Activated effector memory CD4-positive, alpha-beta T cell treated with Interleukin-2 at 50 U/mL for 16 hours (primary cell): ENCODE results near the gene PTPRN2.
"Not testable (repeated sequence)": the region's sequence is repeated elsewhere in the genome, so short reads cannot be mapped to it uniquely, and the experiment has no call there.

Source experiments
- DNase-seq: peaks from one replicate; pipeline ENCODE4 v3.0.0-alpha.2; 2020

Gene PTPRN2

GRCh38 chr7:158550394-158550700 is 37.3 kb downstream of the PTPRN2 start:
- DNase-seq: no peak

DNA sequence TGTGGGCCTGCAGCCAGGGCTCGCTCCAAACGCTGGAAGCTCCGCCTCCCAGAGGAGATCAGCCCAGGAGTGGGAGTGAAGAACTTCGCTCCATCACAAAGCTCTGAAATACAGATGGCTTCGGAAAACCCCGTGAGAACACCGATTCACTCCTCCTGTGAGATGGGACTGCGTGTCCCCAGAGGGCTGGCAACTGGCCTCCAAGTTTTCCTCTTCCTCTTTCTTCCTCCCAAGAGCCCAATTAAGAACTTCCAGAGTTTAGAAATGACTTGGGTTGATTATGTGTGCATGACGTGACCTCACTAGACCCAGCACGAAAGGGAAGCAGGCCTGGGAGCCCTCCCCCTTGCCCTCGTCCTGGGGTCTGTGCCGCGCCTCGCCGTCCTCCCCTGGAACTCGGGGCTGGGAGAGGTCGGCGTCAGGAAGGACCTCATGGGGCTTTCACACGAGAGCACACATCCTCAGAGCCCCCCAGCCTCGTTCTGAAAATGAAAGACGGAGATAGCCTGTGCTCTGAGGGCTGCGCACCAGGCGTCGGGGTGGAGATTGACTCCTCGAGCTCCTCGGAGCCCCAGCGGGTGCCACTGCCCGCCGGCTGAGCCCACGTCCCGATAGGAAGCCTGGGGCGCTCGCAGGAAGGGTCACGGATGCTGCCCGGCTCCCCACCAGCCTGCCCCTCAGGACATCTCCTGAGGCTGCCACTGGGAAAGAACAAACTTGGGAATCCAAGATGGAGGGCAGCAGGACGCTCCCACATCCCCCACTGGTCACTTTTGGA is 37.8 kb downstream of the PTPRN2 start:
- DNase-seq: no peak

GRCh38 chr7:158549176-158549615 is 38.4 kb downstream of the PTPRN2 start:
- DNase-seq: no peak

DNA sequence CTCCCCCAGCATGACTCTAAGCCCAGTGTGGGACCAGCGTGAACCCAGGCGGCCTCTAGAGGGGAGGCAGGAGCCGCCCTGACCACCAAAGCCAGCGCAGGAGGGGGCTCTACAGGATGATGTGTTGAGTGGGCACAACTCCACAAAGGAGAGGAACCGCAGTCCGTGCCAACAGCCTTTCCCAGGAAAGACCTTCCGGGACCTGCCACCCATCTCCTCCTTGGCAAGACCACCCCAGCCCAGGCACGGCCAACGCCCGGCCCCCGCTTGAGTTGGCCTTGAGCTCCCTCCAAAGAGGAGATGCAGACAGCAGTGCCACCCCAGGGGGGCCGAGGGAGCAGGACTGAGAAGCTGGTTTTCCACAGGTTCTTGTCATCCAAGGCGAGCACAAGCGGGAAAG is 38.9 kb downstream of the PTPRN2 start:
- DNase-seq: no peak

DNA sequence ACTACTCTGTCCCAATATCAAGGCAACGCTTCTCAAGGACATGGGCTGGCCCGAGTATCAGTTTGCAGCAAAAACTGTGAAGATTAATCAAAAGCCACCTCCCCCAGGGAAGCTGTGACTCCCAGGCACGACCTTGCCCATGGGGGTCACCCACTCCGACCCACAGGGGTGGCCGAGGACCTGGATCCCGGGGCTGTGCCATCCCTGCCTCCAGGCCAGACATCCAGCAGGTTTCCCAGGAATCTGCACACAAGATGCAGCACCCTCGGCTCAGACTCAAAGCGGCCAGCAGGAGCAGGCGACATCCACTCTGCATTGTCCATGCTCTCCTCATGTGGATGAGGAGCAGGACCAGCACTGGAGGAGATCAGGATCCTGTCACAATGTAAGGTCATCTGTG is 39.8 kb downstream of the PTPRN2 start:
- no peak for DNase-seq

DNA sequence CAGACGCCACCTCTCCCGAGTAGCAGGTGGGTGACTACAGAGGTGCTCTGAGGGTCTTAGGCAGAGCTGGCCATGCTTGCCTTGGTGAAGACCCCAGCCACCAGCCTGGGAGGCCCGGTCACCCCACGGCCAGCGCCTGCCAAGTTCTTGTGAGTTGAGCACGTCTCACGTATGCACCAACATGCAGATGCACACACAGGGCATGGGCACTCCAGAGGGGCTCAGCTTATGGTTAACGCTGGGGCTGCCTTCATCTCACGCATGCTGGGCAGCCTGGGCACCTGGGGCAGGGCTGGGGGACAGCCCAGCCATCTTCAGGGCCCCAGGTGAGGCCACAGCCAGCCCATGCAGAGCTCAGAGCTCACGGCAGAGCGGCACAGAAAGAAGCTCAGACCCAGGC is 41.0 kb downstream of the PTPRN2 start:
- DNase-seq: no peak

DNA sequence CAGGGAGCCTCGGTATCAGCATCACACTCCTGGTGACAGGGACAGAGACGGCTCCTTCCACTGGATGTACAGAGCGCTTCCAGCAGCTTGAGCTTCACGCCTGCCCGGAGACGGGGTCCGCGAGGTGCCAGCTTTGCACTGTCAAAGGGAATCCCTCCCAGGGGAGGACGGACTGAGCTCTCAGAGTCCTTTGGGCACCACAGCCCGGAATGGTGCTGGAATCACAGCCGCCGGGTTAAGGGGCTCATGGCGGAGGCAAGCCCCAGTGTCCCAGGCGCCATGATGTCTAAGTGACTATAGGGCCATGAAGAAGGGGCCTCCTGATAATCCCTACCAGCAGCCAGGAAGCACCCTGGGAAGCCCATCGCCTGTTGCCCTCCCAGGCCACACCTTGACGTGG is 41.4 kb downstream of the PTPRN2 start:
- no peak for DNase-seq

DNA sequence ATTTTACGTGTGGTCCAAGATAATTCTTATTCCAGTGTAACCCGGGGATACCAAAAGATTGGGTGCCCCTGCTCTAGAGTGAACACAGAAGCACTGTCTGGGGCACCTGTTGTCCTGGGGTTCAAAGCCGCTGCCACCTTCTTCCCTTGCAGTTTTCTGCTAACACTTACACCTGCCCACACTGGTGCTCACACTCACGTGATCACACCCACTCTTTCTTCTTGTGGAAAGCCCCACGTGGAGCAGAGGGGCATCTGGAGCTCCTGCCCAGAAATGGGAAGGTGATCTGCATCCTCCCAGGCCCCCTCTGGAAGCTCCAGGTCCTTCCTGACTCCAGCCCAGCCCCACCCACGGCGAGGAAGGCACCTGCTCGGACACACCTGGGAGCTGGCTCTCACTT is 42.9 kb downstream of the PTPRN2 start:
- no peak for DNase-seq

DNA sequence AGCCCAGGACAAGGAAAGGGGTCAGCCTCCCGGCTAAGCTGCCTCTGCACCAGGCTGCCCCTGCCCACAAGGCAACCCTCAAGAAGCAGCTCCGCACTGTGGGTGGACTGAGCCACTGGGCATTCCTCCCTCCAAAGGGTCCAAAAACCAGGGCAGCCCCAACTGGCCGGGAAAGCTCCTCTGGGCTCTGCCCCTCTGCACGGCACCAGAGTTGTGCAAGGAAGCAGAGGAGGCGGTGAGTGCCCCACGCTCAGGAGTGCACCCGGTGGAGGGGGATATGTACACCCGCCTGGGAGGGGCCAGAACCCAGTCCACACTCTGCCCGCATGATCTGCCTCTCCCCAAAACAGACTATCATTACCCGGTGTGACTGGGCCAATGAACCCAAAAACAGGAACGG is 43.8 kb downstream of the PTPRN2 start:
- DNase-seq: no peak

- DNase-seq: no peak
Measured at GRCh38 chr7:158542651-158543566, 44.7 kb downstream of the PTPRN2 start.

DNA sequence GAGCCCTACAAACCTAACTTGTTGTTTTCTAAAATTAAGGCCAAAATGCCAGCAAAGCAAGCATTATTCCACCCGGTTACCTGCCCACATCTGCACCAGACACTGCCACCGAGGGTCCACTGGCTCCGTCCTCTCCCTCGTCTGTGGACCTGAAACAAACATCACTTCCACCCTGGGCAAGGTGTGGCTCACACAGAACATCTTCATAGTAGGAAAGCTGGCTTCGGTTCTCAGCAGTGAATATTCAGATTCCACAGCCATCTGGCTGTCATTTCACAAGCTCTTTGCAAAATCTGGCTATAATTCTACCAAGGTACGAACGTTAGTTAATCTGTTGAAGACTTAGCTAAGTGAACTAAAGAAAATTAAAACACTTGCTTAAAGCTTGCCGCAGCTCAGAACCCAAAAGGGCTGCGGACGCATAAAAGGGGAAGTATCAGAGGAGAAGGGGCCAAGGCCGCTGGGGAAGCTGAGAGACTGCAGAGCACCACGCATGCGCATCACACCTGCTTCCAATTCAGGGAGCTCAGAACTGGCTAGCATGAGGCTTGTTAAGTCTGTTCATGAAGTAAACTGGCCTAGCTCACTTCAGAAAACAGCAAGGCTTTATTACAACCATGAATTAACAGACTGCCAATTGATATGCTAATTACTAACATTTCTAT is 46.1 kb downstream of the PTPRN2 start:
- DNase-seq: no peak

- DNase-seq: no peak
Measured at GRCh38 chr7:158539711-158540146, 47.9 kb downstream of the PTPRN2 start.

DNA sequence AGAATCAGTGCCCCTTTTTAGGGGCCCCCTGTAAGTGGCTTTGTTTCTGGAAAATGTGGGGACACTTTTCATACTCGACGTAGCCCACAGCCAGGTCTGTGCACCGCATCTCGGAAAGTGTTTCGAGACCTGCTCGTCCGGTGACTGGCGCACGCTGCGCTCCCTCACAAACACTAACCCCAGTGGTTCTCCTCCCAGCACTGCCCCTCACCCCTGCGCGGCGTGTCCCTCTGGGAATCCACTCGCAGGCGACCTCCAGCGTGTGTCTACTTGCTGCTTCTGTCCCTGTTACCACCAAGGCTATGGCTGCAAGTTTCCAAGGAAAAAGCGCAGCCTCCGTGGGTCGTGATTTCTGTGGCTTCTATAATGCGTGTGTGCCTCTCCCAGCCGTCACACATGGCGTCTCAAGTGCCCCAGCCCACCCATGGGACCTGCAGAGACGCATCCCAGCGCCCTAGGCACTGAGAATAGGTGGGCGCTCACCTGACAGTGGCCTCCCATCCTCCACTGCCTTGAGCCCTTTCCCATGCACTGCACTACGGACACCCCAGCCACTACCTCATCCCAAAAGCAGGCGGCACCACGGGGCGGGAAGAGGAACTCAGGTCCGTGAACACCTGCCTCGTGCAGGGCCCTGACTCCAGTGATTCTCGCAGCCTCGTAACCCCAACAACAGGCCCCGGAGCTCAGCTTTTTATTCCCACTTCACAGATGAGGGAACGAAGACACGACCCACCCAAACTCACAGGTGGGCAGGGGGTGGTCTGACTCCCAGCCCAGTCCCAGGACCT is 49.3 kb downstream of the PTPRN2 start:
- DNase-seq: no peak

DNA sequence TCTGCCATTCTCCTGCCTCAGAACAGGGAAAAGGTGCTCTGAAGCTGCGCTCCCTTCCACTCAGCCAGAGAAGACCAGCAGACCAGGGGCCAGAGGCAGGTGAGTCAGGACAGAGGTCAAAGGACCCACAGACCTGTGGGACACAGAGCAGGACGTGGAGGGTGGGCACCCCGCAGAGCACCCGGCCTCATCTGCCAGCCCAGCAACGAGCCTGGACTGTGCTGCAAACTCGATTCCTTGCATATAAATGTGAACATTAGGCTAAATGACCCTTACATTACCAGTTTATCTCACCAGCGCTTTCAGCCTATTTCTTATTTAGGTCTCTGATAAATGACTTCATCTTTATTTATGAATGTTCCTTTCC is 50.1 kb downstream of the PTPRN2 start:
- no peak for DNase-seq

- DNase-seq: no peak
Measured at GRCh38 chr7:158536871-158537515, 50.6 kb downstream of the PTPRN2 start.

DNA sequence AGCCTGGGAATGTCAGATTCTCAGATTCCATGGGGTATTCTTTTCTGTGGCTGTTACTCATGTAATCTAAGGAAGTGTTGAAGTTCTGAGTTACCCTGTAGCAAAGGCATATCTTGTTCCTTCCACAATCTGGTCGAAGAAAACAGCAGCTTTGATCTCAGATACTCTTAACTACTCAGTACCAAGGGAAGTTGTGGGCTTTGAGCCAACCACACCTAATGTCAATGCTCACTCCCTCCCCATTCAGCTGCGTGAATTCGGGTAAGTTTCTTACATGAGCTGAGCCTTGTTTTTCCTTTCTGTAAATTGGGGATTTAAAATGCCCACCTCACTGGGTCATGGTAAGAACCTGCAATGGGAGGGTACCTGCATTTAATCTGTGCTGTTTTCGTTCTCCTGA is 52.5 kb downstream of the PTPRN2 start:
- no peak for DNase-seq

DNA sequence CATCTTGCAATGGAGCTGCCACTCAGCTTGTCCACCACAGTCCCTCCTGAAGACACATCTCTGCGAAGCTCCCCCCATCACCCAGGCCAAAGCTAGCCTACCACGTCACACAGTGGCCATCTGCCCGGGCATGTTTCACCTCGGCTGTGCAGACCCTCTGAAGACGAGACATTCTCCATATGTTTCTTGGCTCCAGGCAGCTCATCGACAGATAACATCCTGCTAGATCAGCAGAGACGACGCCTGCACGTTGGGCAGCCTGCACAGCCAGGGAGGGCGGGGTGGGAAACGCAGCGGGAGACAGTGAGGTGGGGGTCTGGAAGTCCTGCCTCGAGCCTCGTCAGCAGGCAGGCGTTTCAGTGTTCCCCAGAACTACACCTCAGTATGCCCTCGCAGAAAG is 53.0 kb downstream of the PTPRN2 start:
- no peak for DNase-seq

GRCh38 chr7:158534134-158534515 is 53.5 kb downstream of the PTPRN2 start:
- DNase-seq: not testable (repeated sequence)

DNA sequence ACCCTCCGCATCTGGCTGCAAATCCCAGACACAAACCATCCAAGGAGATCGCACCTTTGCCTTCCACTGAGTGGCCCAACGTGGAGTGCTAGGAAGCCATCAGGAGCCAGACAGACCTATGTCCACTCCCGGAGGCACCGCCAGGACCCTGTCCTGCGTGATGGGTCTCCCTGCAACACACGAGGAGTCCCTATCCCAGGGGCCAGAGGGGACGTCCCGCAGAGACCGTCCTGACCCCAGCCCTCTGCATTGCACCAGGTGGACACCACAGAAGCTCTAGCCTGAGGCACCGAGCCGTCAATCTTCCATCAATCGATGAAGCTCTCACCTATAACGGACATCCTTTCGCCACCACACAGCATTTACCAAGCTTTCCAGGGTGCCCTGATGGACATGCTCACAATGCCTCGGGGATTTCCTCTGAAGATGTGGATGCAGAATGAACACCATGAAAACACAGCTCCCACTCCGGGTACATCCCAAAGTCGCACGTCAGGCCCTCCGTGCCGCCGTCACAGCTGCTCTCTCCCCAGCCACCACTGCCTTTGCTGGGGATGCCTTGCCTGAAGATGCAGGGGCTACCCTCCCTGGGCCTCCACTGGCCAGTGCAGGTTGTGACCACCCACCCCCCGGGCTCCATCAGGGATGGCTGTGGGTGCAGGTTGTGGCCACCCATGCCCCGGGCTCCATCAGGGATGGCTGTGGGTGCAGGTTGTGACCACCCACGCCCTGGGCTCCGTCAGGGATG is 54.1 kb downstream of the PTPRN2 start:
- DNase-seq: no peak

- DNase-seq: no peak
Measured at GRCh38 chr7:158532093-158532627, 55.5 kb downstream of the PTPRN2 start.

DNA sequence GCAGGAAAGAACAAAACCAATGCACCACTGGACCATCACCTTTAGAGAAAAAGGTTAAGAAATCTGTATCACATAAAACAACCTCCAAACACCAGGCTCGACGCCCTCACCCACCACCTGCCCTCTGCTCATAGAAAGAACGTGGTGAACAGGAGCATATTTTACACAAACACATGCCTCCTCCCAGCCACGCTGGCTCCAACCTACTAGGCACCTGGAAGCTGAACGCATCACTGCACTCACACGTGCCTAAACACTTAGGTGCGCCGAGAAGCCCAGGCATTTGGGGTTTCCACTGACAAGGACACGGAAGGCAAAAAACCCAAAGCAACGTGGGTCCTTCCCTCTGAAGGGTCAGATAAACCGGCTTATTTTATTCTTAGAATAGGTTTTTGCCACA is 56.0 kb downstream of the PTPRN2 start:
- no peak for DNase-seq
